Measurements from ENCODE around the gene CCDC13. TPM values are rescaled to one million over a fixed set of nuclear protein-coding genes. Genes with fewer than 3 reads are reported as not detected.

The CCDC13 gene, protein sequence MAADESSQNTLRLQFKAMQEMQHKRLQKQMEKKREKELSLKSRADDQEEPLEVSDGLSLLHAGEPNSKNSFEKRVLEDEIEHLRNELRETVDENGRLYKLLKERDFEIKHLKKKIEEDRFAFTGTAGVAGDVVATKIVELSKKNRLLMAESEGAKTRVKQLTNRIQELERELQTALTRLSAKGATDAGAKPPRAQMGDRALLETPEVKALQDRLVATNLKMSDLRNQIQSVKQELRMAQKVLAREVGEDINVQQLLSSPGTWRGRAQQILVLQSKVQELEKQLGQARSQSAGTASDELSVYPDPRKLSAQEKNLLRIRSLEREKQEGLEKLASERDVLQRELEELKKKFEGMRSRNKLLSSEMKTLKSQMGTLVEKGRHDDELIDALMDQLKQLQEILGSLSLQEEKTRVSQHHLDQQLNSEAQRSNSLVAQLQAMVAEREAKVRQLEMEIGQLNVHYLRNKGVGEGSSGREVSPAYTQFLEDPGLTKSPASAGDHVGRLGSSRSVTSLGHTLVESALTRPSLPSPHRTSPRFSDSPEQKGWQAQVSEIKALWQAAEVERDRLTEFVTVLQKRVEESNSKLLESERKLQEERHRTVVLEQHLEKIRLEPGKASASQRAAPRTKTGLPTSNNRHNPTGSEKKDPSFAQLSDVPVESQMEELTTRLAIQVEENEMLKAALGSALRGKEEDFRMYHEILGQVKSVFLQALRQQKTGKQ
- 1 to 10 TPM in 3 of 4 donors, not detected in 1; 1.3 to 3.9 (median 1.8) TPM for total RNA-seq
- polyA plus RNA-seq: under 1 TPM; 0.60 to 0.85 (median 0.69) TPM

GRCh38 chr3:42772670-42773408 is at the start of gene CCDC13:
TSS of gene CCDC13 (minus strand) at chr3:42773253. CDS start at chr3:42758345, 14,908 bp downstream.
- 2 to 12% methylated on average over 62 to 63 of the region's 63 CpGs for WGBS, 2 donors
- no peaks in the 10 kb centered on the region for H3K27me3 ChIP-seq
- TF ChIP-seq, protein P1, sequence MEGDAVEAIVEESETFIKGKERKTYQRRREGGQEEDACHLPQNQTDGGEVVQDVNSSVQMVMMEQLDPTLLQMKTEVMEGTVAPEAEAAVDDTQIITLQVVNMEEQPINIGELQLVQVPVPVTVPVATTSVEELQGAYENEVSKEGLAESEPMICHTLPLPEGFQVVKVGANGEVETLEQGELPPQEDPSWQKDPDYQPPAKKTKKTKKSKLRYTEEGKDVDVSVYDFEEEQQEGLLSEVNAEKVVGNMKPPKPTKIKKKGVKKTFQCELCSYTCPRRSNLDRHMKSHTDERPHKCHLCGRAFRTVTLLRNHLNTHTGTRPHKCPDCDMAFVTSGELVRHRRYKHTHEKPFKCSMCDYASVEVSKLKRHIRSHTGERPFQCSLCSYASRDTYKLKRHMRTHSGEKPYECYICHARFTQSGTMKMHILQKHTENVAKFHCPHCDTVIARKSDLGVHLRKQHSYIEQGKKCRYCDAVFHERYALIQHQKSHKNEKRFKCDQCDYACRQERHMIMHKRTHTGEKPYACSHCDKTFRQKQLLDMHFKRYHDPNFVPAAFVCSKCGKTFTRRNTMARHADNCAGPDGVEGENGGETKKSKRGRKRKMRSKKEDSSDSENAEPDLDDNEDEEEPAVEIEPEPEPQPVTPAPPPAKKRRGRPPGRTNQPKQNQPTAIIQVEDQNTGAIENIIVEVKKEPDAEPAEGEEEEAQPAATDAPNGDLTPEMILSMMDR (IDR thresholded peaks at IDR 0.05): no peak
- TF ChIP-seq EP300 (IDR thresholded peaks at IDR 0.05) (peak in 2 of 4 donors; percentile 7 to 63), POLR2AphosphoS5 (IDR thresholded peaks at IDR 0.05) (peak; percentile 52 to 81 (median 71)), POLR2A (IDR thresholded peaks at IDR 0.05) (no peak)
- H3K4me1 ChIP-seq: peaks cover 0 to 14% (median 12%) of the 10 kb centered on the region in 4 donors
- DNase-seq: peak; percentile 97
- peak within 1 kb of the TSS; percentile 44 to 62 (median 54) for H3K4me3 ChIP-seq
- H3K9me3 ChIP-seq: no peaks in the 10 kb centered on the region
- peak within 1 kb of the TSS; percentile 70 to 84 (median 80) for H3K27ac ChIP-seq
- intact Hi-C loops (cut with DNase I): no loop called here
- H3K36me3 ChIP-seq: no peaks in the 10 kb centered on the region

- Histone ChIP-seq H3K27me3 (no peaks in the 10 kb centered on the region), H3K4me1 (no peaks in the 10 kb centered on the region), H3K36me3 (no peaks in the 10 kb centered on the region), H3K4me3 (no peak overlapping the region), H3K27ac (no peak overlapping the region), H3K9me3 (no peaks in the 10 kb centered on the region)
- intact Hi-C loops (cut with DNase I): no loop called here
- 85 to 92% methylated on average over 3 of the region's 3 CpGs for WGBS, 2 donors
- TF ChIP-seq POLR2AphosphoS5 (IDR thresholded peaks at IDR 0.05) (no peak), EP300 (IDR thresholded peaks at IDR 0.05) (no peak), POLR2A (IDR thresholded peaks at IDR 0.05) (no peak)
- TF ChIP-seq, protein P1 (IDR thresholded peaks at IDR 0.05): no peak
- no peak for DNase-seq
Measured at GRCh38 chr3:42822828-42823227, 49.8 kb upstream of the CCDC13 start.

DNA sequence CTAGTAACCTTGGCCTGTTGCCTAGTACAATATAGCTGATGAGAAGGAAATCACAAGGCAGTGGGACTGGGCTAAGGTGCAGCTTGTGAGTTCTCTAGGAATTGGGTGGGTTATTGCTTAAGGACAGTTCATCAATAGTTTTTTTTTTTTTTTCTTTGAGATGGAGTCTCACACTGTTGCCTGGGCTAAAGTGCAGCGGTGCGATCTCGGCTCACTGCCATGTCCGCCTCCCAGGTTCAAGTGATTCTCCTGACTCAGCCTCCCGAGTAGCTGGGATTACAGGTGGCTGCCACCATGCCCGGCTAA is 47.6 kb upstream of the CCDC13 start:
- no peak for DNase-seq
- no peak overlapping the region for H3K4me3 ChIP-seq
- no peaks in the 10 kb centered on the region for H3K9me3 ChIP-seq
- intact Hi-C loops (cut with DNase I): no loop called here
- 31 to 81% methylated on average over 6 of the region's 6 CpGs for WGBS, 2 donors
- H3K36me3 ChIP-seq: no peaks in the 10 kb centered on the region
- peaks cover 0 to 3% (median 0%) of the 10 kb centered on the region in 4 donors for H3K4me1 ChIP-seq
- no peak for TF ChIP-seq EP300 (IDR thresholded peaks at IDR 0.05)
- TF ChIP-seq, protein P1 (IDR thresholded peaks at IDR 0.05): no peak
- TF ChIP-seq POLR2AphosphoS5 (IDR thresholded peaks at IDR 0.05): no peak
- H3K27ac ChIP-seq: no peak overlapping the region
- H3K27me3 ChIP-seq: no peaks in the 10 kb centered on the region

GRCh38 chr3:42819351-42819965 is 46.4 kb upstream of the CCDC13 start:
- Histone ChIP-seq H3K4me3 (no peak overlapping the region), H3K27me3 (no peaks in the 10 kb centered on the region), H3K4me1 (peaks cover 0 to 11% (median 0%) of the 10 kb centered on the region in 4 donors), H3K36me3 (no peaks in the 10 kb centered on the region), H3K27ac (no peak overlapping the region), H3K9me3 (no peaks in the 10 kb centered on the region)
- intact Hi-C loops (cut with DNase I): no loop called here
- WGBS, 2 donors: 13 to 61% methylated on average over 2 of the region's 2 CpGs
- TF ChIP-seq, protein P1 (IDR thresholded peaks at IDR 0.05): no peak
- TF ChIP-seq POLR2A (IDR thresholded peaks at IDR 0.05) (no peak), POLR2AphosphoS5 (IDR thresholded peaks at IDR 0.05) (no peak), EP300 (IDR thresholded peaks at IDR 0.05) (no peak)
- no peak for DNase-seq
